Stimulated activated CD8-positive, alpha-beta memory T cell treated with anti-CD3 and anti-CD28 coated beads, Interleukin-12 subunit alpha, Interleukin-12 subunit beta, amount 100 ng/mL, for 24 hours (primary cell): ENCODE data around the gene LAYN.

Source experiments
- DNase-seq: peaks from one replicate; pipeline ENCODE4 v3.0.0-alpha.2; 2020; ENCODE audit errors: extremely low read depth

The LAYN gene

GRCh38 chr11:111598148-111598547, 57.6 kb downstream of the LAYN start:
- DNase-seq: no peak

GRCh38 chr11:111598559-111598958, 58.0 kb downstream of the LAYN start:
- no peak for DNase-seq

GRCh38 chr11:111601636-111601978, 61.1 kb downstream of the LAYN start:
- no peak for DNase-seq

DNA sequence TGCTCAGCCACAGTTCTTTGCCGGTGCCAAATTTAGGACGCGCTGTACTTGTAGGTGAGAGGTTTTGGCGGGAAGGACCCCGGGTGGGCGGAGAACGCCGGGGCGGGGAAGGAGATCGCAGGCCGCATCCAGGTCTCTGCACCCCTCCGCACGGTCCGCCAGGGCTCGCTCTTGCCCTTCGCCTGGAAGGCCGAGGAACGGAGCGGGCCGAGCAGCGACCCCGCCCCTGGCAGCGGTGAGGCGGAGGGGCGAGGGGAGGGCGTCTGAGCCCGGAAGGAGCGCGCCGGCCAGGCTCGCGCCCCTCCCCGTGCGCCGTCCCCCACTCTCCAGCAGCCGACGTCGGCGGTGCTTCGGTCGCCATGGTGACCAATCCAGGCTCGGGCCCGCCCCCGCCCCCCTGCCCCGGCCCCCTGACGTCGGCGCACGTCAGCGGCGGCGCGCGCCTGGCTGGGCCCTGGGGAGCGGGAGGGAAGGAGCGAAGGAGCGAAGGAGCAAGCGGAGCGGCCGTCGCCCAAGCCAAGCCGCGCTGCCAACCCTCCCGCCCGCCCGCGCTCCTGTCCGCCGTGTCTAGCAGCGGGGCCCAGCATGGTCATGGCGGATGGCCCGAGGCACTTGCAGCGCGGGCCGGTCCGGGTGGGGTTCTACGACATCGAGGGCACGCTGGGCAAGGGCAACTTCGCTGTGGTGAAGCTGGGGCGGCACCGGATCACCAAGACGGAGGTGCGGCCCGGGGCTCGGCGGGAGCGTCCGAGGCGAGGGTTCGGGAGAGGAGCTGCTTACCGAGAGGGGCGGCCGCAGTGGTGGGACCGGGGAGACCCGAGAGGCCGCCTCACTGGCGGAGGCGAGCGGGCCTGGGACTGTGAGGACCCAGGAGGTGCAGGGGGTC, 61.7 kb downstream of the LAYN start, which contains the start of gene SIK2:
Gene SIK2 (plus strand): TSS at position 471 of the 886 bp plus-strand sequence. CDS start 115 bp downstream, at position 586.
- DNase-seq: peak; percentile 75

DNA sequence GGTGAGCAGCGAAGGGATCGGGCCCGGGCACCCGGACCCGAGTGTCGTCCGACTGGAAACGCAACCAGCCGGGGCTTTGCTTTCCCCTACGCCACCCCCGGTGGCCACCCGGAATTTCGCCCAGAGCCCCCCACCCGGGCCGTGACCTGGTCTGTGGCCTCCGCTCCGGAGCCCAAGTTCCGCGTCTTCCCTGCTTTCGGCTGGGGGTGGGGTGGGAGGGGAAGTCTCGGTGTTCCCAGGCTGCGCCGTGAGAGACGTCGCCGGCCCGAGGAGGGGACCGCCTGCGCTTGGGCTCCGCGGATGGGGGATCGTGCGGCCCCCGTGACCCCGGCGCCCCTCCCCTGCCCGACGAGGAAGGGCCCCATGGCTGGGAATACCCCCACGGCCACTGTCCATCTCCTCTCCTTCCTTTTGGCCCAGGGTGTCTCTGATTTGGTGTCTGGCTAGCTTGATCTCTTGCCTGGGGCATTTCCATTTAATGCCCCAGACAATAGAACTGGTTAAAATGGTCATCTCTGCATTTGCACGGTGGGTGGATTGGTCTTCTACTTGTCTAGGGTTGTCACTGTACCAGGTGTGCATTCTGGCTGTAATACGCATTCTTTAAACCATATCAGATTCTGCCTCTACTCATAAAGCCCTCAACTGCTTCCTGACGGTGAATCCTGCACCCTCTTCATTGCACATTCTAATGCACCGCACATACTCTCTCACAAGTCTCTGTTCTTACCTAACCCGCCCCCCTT, 62.5 kb downstream of the LAYN start:
- DNase-seq: no peak

- DNase-seq: no peak
Observed at GRCh38 chr11:111603611-111604130, 63.2 kb downstream of the LAYN start.

DNA sequence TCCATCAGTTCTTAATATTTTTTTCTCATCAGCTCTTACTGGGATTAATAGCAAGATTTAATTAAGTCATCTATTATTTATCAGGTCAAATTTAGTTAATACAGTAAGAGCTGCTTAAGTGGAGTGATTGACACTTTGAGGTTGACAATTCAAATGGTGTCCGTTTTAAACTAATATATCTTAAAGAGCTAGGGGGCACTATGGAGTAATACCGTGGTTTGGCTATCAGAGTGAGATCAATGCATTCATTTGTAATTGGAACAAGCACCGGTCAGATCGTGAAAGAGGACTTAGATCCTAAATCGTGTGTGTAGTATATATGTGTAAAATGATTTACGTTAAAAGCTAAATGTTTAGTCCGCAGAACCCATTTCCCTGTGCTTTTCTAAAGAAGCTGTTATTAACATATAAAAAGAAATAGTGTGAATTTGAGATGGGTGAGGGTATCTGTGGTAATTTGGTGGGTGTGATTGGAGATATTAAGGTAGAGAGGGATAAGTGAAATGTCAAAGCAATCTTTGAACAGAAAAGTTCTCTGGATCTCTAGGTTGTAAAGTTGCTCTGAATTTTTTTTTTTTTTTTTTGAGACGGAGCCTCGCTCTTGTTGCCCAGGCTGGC, 64.0 kb downstream of the LAYN start:
- no peak for DNase-seq

GRCh38 chr11:111605681-111606080, 65.2 kb downstream of the LAYN start:
- DNase-seq: no peak

- no peak for DNase-seq
Observed at GRCh38 chr11:111606986-111607385, 66.5 kb downstream of the LAYN start.

DNA sequence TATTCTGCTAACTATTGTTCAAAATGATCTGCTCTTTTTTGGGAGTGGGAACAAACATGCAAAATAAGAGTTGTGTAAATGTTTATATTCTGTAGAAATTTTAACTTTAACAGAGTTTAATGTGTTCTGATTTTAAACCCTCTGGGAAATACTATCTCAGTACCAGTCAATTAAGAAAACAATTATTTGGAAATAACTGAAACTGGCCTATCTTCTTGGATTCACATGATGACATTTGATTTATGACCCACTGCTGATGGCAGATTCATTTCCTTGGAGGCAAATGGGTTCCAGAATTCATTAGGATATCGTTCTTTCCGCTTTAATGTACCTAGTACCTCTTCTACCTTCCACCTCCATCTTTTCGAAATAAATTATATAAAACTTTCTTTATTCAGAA, 67.2 kb downstream of the LAYN start:
- no peak for DNase-seq
